Measurements from ENCODE around the gene COL7A1.

- no peak for TF ChIP-seq POLR2AphosphoS5 (IDR thresholded peaks at IDR 0.05)
- TF ChIP-seq CTCF (IDR thresholded peaks at IDR 0.05; ENCODE audit: poor library complexity, severe bottlenecking): no peak
- no peak for TF ChIP-seq MXI1 (conservative IDR thresholded peaks at IDR 0.05; ENCODE audit: poor library complexity, severe bottlenecking)
- TF ChIP-seq EZH2 (IDR thresholded peaks at IDR 0.05; ENCODE audit: borderline replicate concordance, insufficient read depth, low read length, poor library complexity, severe bottlenecking): no peak
- TF ChIP-seq EP300 (conservative IDR thresholded peaks at IDR 0.05; ENCODE audit: poor library complexity, severe bottlenecking): no peak
- TF ChIP-seq TAF1 (IDR thresholded peaks at IDR 0.05; ENCODE audit: low read depth): no peak
- TF ChIP-seq RAD21 (conservative IDR thresholded peaks at IDR 0.05): no peak
Observed at GRCh38 chr3:48630833-48631232, 35.7 kb upstream of the COL7A1 start.

Data from neural cell (in vitro differentiated cells).